CD4-positive, alpha-beta T cell treated with Interferon alpha-2 for 1 hour (primary cell): Measurements from ENCODE around the gene NTSR1.

ENCODE experiments used
- DNase-seq, 2 donors: peaks; one replicate each; pipeline ENCODE4 v3.0.0-alpha.2; 2020 to 2022

The NTSR1 gene

GRCh38 chr20:62694868-62695267, 13.8 kb upstream of the NTSR1 start:
- DNase-seq: no peak

DNA sequence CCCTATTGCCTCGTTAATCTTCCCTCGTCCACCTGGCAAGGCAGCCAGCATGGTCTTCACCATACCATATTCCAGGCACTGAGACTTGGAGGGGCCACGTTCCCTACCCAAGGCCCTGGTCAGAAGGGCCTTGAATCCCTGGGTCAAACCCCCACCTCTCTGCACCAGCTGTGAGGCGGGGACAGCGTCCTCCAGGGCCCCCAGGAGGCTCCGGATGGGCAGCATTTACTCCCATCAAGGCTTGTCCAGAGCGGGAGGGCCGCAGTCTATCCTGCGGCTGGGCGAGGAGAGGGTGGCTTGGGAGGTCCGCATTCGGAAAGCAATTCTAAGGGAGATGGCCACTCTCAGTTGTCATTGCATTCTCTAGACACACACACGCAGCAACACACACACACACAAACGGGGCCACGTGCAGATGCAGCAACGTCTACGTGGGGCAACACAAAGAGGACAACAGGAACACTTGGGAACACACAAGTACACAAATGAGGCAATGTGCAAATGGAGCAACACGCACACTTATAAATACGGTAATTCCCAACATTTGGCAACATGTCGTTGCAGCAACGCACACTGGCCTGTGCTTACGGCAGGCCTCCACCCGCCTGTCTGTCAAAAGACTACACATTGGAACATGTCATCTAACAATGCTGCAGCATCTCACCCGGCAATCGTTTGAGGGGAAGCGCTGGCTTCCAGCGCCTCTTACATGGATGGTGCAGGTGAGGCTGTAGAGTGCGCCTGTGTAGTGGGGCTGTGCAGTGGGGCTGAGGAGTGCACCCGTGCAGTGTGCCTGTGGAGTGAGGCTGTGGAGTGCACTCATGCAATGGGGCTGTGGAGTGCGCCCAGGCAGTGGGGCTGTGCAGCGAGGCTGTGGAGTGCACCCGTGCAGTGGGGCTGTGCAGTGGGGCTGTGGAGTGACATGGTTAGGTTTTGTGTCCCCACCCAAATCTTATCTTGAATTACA, 12.9 kb upstream of the NTSR1 start:
- no peak for DNase-seq

DNA sequence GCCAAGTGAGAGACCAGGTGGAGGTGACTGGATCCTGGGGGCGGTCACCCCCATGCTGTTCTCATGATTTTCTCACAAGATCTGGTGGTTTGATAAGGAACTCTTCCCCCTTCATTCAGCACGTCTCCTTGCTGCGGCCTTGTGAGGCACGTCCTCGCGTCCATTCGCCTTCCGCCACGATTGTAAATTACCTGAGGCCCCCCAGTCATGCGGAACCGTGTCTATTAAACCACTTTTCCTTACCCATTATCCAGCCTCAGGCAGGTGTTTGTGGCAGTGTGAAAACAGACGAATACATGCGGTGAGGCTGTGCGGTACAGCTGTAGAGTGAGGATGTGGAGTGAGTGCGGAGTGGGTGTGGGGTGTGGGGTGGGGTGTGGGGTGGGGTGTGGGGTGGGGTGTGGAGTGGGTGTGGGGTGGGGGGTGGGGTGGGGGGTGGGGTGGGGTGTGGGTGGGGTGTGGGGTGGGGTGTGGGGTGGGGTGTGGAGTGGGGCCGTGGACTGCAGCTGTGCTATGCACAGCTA, 12.1 kb upstream of the NTSR1 start:
- no peak for DNase-seq

- DNase-seq: no peak
Observed at GRCh38 chr20:62696989-62697388, 11.6 kb upstream of the NTSR1 start.

GRCh38 chr20:62697468-62697912, 11.1 kb upstream of the NTSR1 start:
- no peak for DNase-seq

- DNase-seq: no peak
Observed at GRCh38 chr20:62698231-62698630, 10.4 kb upstream of the NTSR1 start.

DNA sequence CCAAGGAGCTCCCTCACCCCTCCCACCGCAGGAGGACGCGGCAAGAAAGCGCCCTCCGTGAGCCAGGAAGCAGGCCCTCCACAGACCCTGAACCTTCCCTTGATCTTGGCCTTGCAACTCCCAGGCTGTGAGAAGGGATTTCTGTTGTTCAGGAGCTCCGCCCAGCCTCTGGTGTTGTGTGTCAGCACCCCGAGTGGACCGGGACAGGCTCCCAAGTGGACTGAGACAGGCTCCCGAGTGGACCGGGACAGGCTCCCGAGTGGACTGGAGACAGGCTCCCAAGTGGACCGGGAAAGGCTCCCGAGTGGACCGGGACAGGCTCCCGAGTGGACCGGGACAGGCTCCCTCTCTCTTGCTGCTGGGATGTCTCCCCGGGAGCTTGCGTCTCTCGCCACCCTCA, 9.3 kb upstream of the NTSR1 start:
- no peak for DNase-seq

- DNase-seq: no peak
Observed at GRCh38 chr20:62699741-62700140, 8.9 kb upstream of the NTSR1 start.

DNA sequence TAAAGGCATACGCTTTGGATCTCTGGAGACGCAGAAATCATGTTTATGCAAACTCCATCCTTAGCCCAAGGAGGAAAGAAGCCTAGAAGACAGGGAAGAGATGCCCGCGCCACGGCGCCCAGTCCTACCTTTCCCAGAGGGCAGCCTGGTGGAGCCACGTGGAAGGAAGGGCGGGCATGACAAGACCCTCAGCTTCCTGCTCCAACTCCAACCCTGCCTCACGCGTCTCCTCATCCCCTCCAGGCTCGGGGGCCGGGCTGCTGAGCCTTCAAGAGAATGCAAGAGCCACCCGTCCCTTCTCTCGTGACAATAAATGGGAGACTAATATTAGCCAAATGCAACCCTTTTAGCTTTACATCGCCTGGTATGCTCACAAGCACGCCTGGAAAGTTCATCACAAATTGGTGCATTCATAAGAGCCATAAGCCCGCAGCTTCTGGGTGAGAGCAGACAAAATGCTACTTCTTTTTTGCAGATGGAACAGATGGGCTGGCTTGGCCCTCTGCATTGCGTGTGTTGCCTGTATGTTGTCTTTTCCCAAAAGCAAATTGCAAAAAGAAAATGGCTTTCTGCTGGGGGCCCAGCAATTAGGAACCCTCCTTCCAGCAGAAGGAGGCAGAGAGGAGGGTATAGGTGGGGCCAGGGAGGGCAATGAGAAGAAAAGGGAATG, 8.2 kb upstream of the NTSR1 start:
- no peak for DNase-seq

GRCh38 chr20:62701161-62702012, 7.2 kb upstream of the NTSR1 start:
- no peak for DNase-seq

DNA sequence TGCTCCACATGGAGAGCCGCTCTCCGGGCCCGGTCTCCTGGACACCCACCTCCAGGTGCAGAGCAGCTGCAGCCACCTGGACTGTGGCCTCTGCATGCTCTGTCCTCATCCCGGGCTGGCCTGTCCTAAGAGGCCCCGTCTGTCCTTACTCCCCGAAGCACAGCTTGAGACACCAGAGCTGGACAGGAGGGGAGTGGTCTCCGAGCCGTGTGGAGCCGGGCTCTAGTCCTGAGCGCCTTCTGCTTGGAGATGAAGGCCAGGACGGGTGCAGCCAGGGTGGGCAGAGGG, 6.7 kb upstream of the NTSR1 start:
- no peak for DNase-seq

GRCh38 chr20:62702895-62703852, 5.5 kb upstream of the NTSR1 start:
- no peak for DNase-seq

GRCh38 chr20:62703853-62704228, 4.8 kb upstream of the NTSR1 start:
- no peak for DNase-seq

GRCh38 chr20:62704341-62704948, 4.2 kb upstream of the NTSR1 start:
- DNase-seq: no peak

- DNase-seq: no peak
Observed at GRCh38 chr20:62705627-62706026, 3.0 kb upstream of the NTSR1 start.

DNA sequence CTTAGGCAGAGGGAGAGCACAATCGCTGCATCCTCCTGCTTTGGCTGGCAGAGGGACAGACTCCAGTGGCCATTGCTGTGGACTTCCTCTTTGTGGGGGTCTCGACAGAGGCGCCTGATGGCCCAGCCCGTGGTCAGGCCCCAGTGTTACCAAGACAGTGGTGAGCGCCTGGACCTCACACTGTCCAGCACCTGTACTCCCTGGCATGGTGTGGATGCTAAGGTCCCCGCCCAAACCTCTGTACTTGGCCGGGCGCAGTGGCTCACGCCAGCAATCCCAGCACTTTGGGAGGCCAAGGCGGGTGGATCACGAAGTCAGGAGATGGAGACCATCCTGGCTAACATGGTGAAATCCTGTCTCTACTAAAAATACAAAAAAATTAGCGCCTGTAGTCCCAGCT, 2.3 kb upstream of the NTSR1 start:
- no peak for DNase-seq

DNA sequence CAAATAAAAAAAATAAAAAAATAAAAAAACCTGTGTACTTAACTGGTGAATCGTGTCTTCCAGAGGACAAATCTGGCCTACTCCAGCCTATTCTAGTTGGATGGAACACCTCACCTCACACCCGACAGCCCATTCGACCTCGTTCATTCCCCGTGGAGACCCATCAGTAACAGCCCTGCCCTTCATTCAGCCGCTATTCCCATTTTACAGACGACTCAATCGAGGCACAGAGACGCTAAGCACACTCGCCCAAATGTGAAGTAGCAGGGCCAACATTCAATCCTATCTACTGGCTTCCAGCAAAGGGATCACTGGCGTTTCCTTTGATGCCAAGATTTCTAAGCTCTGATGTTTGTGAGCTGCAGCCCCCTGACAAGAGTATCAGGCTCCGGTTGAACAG, 1.8 kb upstream of the NTSR1 start:
- no peak for DNase-seq

DNA sequence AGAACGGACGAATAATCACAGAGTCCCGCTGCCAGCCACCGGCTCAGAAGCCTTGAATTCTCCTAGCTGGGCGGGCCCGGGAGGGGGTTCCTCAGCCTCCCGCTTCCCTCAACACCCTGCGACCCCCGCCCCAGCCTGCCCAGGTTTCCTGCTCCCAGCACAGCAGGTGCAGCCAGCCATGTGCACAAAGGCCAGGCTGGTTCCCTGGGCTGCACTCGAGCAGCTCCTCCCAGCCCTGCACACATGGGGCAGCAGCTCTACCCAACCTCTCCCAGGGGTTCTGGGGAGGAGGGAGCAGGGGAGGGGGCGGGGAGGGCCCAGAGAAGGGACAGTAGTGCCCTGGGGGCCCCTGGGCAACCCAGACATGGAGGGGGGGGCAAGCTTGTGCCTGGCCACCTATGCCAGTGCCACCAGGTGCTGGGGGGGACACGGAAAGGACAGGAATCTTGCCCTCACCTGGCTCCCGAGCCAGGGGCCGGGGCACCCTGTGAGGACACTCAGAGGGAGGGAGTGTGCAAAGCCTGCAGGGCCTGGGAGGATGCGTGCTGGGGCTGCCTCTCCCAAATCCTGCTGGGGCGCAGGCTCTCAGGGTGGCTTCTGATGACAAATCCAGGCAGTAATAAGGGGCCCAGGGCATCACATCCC, 1.2 kb upstream of the NTSR1 start:
- DNase-seq: no peak

DNA sequence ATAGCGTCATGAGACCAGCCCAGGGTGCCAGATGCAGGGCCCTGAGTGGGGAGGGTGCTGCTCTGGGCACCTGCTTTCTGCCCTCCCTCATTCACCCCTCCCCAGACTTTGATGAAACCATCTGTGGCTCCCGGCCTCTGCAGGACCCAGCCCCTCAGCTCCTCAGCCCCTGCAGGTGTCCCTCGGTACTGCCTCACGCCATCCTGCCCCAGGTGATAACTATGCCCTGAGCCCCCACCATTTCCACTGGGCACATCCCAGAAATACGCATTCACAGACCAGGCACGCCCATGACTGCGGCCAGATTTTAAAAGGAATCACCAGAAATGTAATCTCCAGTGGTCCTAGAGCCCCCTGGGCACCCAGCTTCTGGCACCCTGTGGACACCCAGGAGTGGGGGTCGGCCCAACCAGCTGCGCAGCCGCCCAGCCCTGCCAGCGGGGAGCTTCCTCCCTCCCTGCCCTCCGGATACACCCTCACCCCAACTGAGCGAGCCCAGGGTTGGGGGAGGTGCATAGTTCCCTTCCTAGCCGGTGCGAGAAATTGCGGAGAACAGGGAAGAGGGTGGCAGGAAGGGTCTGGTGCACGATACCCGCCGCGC, 615 bp upstream of the NTSR1 start:
- peak in 1 of 2 donors; percentile 21 for DNase-seq

DNA sequence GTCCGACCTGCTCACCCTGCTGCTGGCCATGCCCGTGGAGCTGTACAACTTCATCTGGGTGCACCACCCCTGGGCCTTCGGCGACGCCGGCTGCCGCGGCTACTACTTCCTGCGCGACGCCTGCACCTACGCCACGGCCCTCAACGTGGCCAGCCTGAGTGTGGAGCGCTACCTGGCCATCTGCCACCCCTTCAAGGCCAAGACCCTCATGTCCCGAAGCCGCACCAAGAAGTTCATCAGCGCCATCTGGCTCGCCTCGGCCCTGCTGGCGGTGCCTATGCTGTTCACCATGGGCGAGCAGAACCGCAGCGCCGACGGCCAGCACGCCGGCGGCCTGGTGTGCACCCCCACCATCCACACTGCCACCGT, 885 bp downstream of the NTSR1 start:
- DNase-seq: no peak
